Stimulated activated CD4-positive, alpha-beta T cell treated with anti-CD3 and anti-CD28 coated beads, Interleukin-15, amount 100 ng/mL, for 1 hour (primary cell): ENCODE results near the gene GOLGA6L10.
A peak's percentile ranks its signal among the peaks of the same experiment; 100 is the strongest.
"Not testable (repeated sequence)": the region's sequence is repeated elsewhere in the genome, so short reads cannot be mapped to it uniquely, and the experiment has no call there.

Experiments used
- DNase-seq, 2 donors: peaks; one replicate each; pipeline ENCODE4 v3.0.0-alpha.2; 2020; ENCODE audit warnings: low read depth in 1 of 2, low spot score in 1 of 2

The GOLGA6L10 gene

DNA sequence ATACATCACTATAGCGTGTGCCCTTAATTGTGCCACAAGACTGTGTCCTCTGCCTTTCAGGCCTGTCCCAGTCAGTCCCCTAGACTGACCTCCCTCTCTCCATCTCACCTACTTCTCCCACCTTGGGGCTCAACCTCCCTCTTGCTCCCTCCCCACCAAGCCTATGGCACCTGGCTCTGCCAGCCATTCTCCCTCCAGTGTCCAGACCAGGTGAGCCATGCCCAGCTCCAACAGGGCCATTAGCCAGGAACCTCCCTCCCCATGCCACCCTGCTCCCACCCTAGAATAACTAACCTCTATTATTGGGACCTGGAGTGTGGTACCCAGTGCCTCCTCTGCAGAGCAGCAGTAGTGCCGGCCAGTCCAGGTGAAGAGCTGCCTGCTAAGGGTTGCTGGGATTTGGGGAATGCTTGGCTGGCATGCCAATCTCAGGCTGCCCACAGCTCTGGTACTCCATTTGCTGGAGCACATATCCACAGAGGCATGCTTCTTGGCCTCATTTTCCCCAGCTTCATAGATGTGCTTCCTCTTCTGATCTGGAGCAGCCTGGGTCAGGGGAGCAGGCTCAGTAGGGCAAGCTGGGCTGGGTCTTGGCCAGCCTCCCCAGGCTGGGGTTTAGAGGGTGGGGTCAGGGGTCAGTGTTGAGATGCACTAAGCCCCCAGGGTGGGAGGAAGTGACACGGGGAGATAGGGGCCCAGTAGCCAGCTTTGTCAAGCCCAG is 47.8 kb downstream of the GOLGA6L10 start:
- no peak for DNase-seq

GRCh38 chr15:82300883-82301282 is 48.4 kb downstream of the GOLGA6L10 start:
- no peak for DNase-seq

DNA sequence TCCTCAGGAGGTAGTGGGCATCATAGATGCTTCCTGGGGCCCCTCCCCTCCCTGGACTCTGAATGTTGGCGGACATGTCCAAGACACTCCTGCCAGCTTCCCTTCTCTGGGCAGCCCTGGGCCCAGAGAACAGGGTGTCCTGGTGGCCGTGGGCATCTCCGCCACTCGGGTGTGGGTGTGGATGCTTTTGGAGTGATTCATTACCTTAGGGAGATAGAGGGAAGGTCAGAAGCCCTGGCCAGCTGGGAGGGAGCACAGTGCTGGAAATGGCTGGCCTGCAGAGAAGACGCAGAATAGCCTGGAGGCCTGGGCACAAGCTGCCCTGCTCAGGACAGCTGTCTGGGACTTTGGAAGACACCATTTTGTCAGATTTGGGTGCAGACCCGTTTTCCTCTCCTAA is 48.9 kb downstream of the GOLGA6L10 start:
- DNase-seq, result not testable (repeated sequence)

GRCh38 chr15:82299511-82299914 is 49.8 kb downstream of the GOLGA6L10 start:
- DNase-seq, result not testable (repeated sequence)

- peak; percentile 19 to 30 for DNase-seq
Observed at GRCh38 chr15:82298520-82298919, 50.8 kb downstream of the GOLGA6L10 start.

- DNase-seq, result no peak
Observed at GRCh38 chr15:82298032-82298431, 51.2 kb downstream of the GOLGA6L10 start.

DNA sequence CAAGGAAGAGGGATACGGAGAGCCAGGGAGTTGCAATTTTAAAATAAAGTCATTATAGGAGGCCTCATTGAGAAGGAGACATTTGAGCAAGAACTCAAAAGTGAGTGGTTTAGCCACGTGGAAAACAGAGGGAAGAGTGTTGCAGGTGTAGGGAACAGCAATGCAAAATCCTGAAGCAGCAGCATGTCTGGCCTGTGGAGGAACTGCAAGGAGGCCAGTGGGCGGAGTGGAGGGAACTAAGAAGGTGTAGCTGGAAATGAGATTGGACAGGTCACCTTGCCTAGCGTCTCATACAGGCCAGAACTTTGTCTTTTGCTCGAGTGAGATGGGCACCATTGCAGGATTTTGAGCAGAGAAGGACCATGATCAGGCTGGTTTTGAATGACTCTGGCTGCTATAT is 51.7 kb downstream of the GOLGA6L10 start:
- no peak for DNase-seq

- DNase-seq, result no peak
Observed at GRCh38 chr15:82294061-82294690, 55.1 kb downstream of the GOLGA6L10 start.

GRCh38 chr15:82292271-82292670 is 57.0 kb downstream of the GOLGA6L10 start:
- DNase-seq, result no peak
